H1 (cell line): ENCODE results near the gene MOCS1. TPM values are rescaled to one million over a fixed set of nuclear protein-coding genes. Genes with fewer than 3 reads are reported as not detected.
A peak's percentile ranks its signal among the peaks of the same experiment; 100 is the strongest.

Experiments
- CTCF ChIA-PET: fragments of 300-600 bp; sonication (Branson Sonifier 250); formaldehyde crosslinking; loops from one replicate; lab custom pipeline; 2021; ENCODE audit not compliant: partially characterized antibody; lab: Charles Lee
- POLR2A ChIA-PET: fragments of 300-600 bp; sonication (Branson Sonifier 250); formaldehyde crosslinking; loops from one replicate; lab custom pipeline; 2021; ENCODE audit warnings: inconsistent platforms; ENCODE audit not compliant: partially characterized antibody; lab: Charles Lee
- DNase-seq, 2 experiments: peaks; one replicate each; pipeline versions ENCODE4 v3.0.0 to v3.0.0-alpha.2; 2010 to 2022; ENCODE audit warnings: low spot score in 2 of 2, low read depth in 1 of 2, mixed read lengths in 1 of 2
- FAIRE-seq: peaks from 2 replicates; lab custom pipeline; 2011; peaks lifted over from hg19 to GRCh38; lab: Jason Lieb, UNC
- H2AFZ ChIP-seq: 2 replicates; pipeline ENCODE4 v1.8.1; 2012; ENCODE audit warnings: low read length, inconsistent platforms
- H2AK5ac ChIP-seq: 2 replicates; pipeline ENCODE4 v1.6.1; 2013; ENCODE audit warnings: low read depth, low read length
- H2BK120ac ChIP-seq: replicated peaks from 2 replicates; pipeline ENCODE3; 2013; ENCODE audit warnings: low read depth, low read length, inconsistent platforms
- H2BK12ac ChIP-seq: 2 replicates; pipeline ENCODE4 v1.6.1; 2013; ENCODE audit warnings: low read depth, low read length
- H2BK15ac ChIP-seq: 2 replicates; pipeline ENCODE4 v1.6.1; 2013; ENCODE audit warnings: low read length
- H2BK20ac ChIP-seq: 2 replicates; pipeline ENCODE4 v1.6.1; 2013; ENCODE audit warnings: low read length
- H2BK5ac ChIP-seq: 2 replicates; pipeline ENCODE4 v1.6.1; 2013; ENCODE audit warnings: low read depth, low read length
- H3K14ac ChIP-seq: 2 replicates; pipeline ENCODE4 v1.6.1; 2013; ENCODE audit warnings: inconsistent platforms; ENCODE audit not compliant: insufficient read length
- H3K18ac ChIP-seq: 2 replicates; pipeline ENCODE4 v1.6.1; 2013; ENCODE audit warnings: low read length; ENCODE audit errors: extremely low read depth
- H3K23ac ChIP-seq: 2 replicates; pipeline ENCODE4 v1.6.1; 2013; ENCODE audit warnings: inconsistent platforms; ENCODE audit not compliant: insufficient read length
- H3K23me2 ChIP-seq: 2 replicates; pipeline ENCODE4 v1.6.1; 2013; ENCODE audit warnings: low read depth, low read length
- H3K27ac ChIP-seq: 2 replicates; pipeline ENCODE4 v1.6.1; 2011; ENCODE audit warnings: low read depth, low read length, inconsistent platforms
- H3K27me3 ChIP-seq, 4 experiments: replicated peaks in 1 of 4; 1 replicate in 1 of 4; 2 replicates in 3 of 4; pipeline versions ENCODE4 v1.6.1 to v1.8.1; 2011 to 2013; ENCODE audit warnings: low read length in 3 of 4, mild to moderate bottlenecking in 3 of 4, inconsistent platforms in 2 of 4, mixed read lengths in 2 of 4, moderate library complexity in 1 of 4; ENCODE audit not compliant: control insufficient read depth in 3 of 4, insufficient read depth in 3 of 4; ENCODE audit errors: extremely low read depth in 1 of 4
- H3K36me3 ChIP-seq, 4 experiments: 2 replicates each; pipeline versions ENCODE4 v1.6.1 to v1.8.1; 2011 to 2013; ENCODE audit warnings: mild to moderate bottlenecking in 4 of 4, low read length in 3 of 4, moderate library complexity in 2 of 4, control low read depth in 1 of 4, inconsistent platforms in 1 of 4; ENCODE audit not compliant: insufficient read depth in 4 of 4, control insufficient read depth in 2 of 4
- H3K4ac ChIP-seq: replicated peaks from 2 replicates; pipeline ENCODE3; 2013; ENCODE audit warnings: low read length, low read depth, mixed read lengths, inconsistent platforms; ENCODE audit not compliant: insufficient read length
- H3K4me1 ChIP-seq, 4 experiments: replicated peaks in 1 of 4; 1 replicate in 1 of 4; 2 replicates in 3 of 4; pipeline versions ENCODE4 v1.6.1 to v1.8.1; 2011 to 2013; ENCODE audit warnings: low read length in 3 of 4, inconsistent platforms in 2 of 4, mixed read lengths in 1 of 4; ENCODE audit not compliant: insufficient read depth in 4 of 4, control insufficient read depth in 3 of 4
- H3K4me2 ChIP-seq, 2 experiments: 2 replicates each; pipeline versions ENCODE4 v1.6.1 to v1.8.1; 2011 to 2013; ENCODE audit warnings: low read depth in 2 of 2, low read length in 2 of 2, control low read depth in 1 of 2, inconsistent platforms in 1 of 2, mild to moderate bottlenecking in 1 of 2; ENCODE audit not compliant: insufficient read depth in 1 of 2
- H3K4me3 ChIP-seq, 4 experiments: fragments of 200-600, 300-600 bp in 1 of 4; sonication (generic), shearing (Covaris generic), sonication (Bioruptor Twin) in 1 of 4; 2 replicates each; pipeline versions ENCODE4 v1.5.1 to v1.8.1; 2011 to 2016; ENCODE audit warnings: low read length in 4 of 4, low read depth in 3 of 4, control low read depth in 2 of 4, inconsistent platforms in 2 of 4, mild to moderate bottlenecking in 2 of 4, mixed read lengths in 1 of 4, moderate library complexity in 1 of 4; ENCODE audit not compliant: insufficient read depth in 2 of 4; ENCODE audit errors: extremely low read depth in 1 of 4
- H3K56ac ChIP-seq: replicated peaks from 2 replicates; pipeline ENCODE3; 2013; ENCODE audit warnings: low read depth, mild to moderate bottlenecking, mixed read lengths, low read length, inconsistent platforms; ENCODE audit not compliant: insufficient read length
- H3K79me1 ChIP-seq: 2 replicates; pipeline ENCODE4 v1.6.1; 2013; ENCODE audit warnings: low read depth, low read length, control low read depth
- H3K79me2 ChIP-seq, 2 experiments: 2 replicates each; pipeline versions ENCODE4 v1.6.1 to v1.8.1; 2012 to 2013; ENCODE audit warnings: low read length in 2 of 2, mild to moderate bottlenecking in 2 of 2, inconsistent platforms in 1 of 2; ENCODE audit not compliant: insufficient read depth in 2 of 2, control insufficient read depth in 1 of 2
- H3K9ac ChIP-seq, 4 experiments: replicated peaks in 1 of 4; 1 replicate in 1 of 4; 2 replicates in 3 of 4; pipeline versions ENCODE4 v1.6.1 to v1.8.1; 2011 to 2013; ENCODE audit warnings: low read depth in 3 of 4, low read length in 3 of 4, control low read depth in 2 of 4, mild to moderate bottlenecking in 2 of 4, moderate library complexity in 2 of 4, inconsistent platforms in 1 of 4; ENCODE audit errors: extremely low read depth in 1 of 4
- H3K9me3 ChIP-seq, 2 experiments: 2 replicates each; pipeline versions ENCODE4 v1.6.1 to v1.8.1; 2012 to 2013; ENCODE audit warnings: mild to moderate bottlenecking in 2 of 2, moderate library complexity in 2 of 2, control low read depth in 1 of 2, inconsistent platforms in 1 of 2, low read depth in 1 of 2, low read length in 1 of 2, mixed read lengths in 1 of 2; ENCODE audit not compliant: insufficient read depth in 2 of 2
- H4K20me1 ChIP-seq, 2 experiments: replicated peaks in 1 of 2; 2 replicates each; pipeline versions ENCODE3 to v1.8.1; 2011 to 2013; ENCODE audit warnings: inconsistent platforms in 2 of 2, low read length in 2 of 2, mild to moderate bottlenecking in 1 of 2; ENCODE audit not compliant: insufficient read depth in 2 of 2, control insufficient read depth in 1 of 2
- H4K5ac ChIP-seq: 2 replicates; pipeline ENCODE4 v1.6.1; 2013; ENCODE audit warnings: low read length, low read depth, mixed read lengths, inconsistent platforms; ENCODE audit not compliant: insufficient read length
- H4K8ac ChIP-seq: 2 replicates; pipeline ENCODE4 v1.8.0; 2013; ENCODE audit warnings: mild to moderate bottlenecking, moderate library complexity, low read length, inconsistent platforms; ENCODE audit not compliant: insufficient read depth; ENCODE audit errors: extremely low read depth
- H4K91ac ChIP-seq: replicated peaks from 2 replicates; pipeline ENCODE3; 2013; ENCODE audit warnings: low read length, mixed read lengths, inconsistent platforms; ENCODE audit not compliant: insufficient read length
- EP300 ChIP-seq, 2 experiments: IDR thresholded peaks; 1 replicate in 1 of 2; 2 replicates in 1 of 2; pipeline ENCODE4 v1.6.1; 2011 to 2012; ENCODE audit warnings: low read depth in 2 of 2, low read length in 2 of 2, mild to moderate bottlenecking in 2 of 2, borderline replicate concordance in 1 of 2, inconsistent platforms in 1 of 2, moderate library complexity in 1 of 2
- WGBS, 2 experiments: shearing (Covaris generic) in 1 of 2; methylation state at CpG; one replicate each; pipeline versions ENCODE4 v1.1.6 to v1.1.7; 2013 to 2015; ENCODE audit warnings: low lambda C conversion rate in 2 of 2, mixed read lengths in 2 of 2, inconsistent platforms in 1 of 2, low coverage in 1 of 2, missing lambda C conversion rate in 1 of 2; ENCODE audit not compliant: insufficient replicate concordance in 2 of 2, insufficient coverage in 1 of 2, insufficient read length in 1 of 2; ENCODE audit errors: extremely low coverage in 1 of 2, missing lambda C conversion rate in 1 of 2; 5-methylcytosine and 5-hydroxymethylcytosine counted together
- polyA plus RNA-seq, 7 experiments: library from polyadenylated mRNA; depleted of rRNA in 3 of 7; stranded (reverse) in 5 of 7; unstranded in 2 of 7; fragments of >200 nt in 5 of 7; fragments of 200-250 nt in 2 of 7; gene quantifications; 1 replicate in 5 of 7; 2 replicates in 1 of 7; 4 replicates in 1 of 7; pipeline versions ENCODE4 v1.2.1 to v1.2.3, GENCODE V29; 2011 to 2013; ENCODE audit warnings: missing spikeins in 2 of 7, mixed read lengths in 2 of 7
- total RNA-seq: library from RNA; stranded (reverse); fragmentation: NEBNext Ultra II Directional; extraction: Animal tissue kit (Norgen Biotek cat#: 25700); gene quantifications from 2 replicates; pipeline ENCODE4 v1.2.1, GENCODE V29; 2021
- TF ChIP-seq, protein P1 (sequence below), 3 experiments: IDR thresholded peaks; 1 replicate in 2 of 3; 2 replicates in 1 of 3; pipeline versions ENCODE4 v1.5.1 to v1.6.1; 2011; ENCODE audit warnings: low read length in 3 of 3, mild to moderate bottlenecking in 3 of 3, inconsistent platforms in 2 of 3, low read depth in 1 of 3, moderate library complexity in 1 of 3; ENCODE audit not compliant: insufficient read depth in 1 of 3; ENCODE audit errors: control extremely low read depth in 1 of 3

MOCS1 gene
- total and polyA plus RNA-seq, 2 of the 8 experiments (the other 6 are each of a cell fraction or from before 2014, with no cell fraction given): 13.4 to 19.7 TPM

DNA sequence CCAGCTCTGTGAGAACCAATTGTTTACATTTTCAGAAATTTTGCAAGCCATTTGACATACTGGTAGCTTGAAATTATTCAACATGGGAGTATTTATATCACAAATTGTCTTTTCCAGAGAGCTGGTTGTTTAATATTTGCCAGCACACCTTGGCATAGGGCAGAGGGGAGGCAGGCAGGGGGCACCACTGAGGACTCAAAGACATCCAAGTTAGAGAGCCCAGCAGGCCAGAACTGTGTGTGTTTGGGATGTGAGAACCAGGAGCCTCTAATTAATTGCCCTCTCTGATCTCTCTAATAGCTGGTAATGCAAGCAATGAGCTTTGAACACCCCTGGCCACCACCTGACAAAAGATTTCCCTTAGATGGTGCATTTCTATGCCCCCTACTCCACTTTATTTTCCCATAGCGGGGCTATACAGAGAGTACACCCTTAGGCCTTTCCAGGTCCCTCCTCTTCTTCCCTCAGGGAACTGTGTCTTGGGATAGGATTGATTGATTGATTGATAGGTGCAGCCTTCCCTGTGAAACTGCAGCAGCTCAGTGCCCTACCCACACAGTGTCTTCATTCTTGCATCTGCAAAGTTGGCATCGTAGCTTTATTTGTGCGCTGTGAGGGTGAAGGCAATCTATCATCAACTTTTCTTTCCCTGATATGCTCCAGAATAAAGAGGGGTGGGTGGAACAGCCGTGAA is 29.2 kb downstream of the MOCS1 start:
- Histone ChIP-seq H3K4me1 (peaks cover 0 to 2% (median 0%) of the 10 kb centered on the region in 4 experiments; a peak in 1 of 7 replicates), H4K5ac (no peak overlapping the region), H3K9ac (no peak overlapping the region), H3K4me2 (no peak overlapping the region), H3K14ac (no peak overlapping the region), H3K56ac (no peak overlapping the region), H3K36me3 (peaks cover 0 to 4% (median under 1%) of the 10 kb centered on the region in 4 experiments; a peak in 3 of 8 replicates), H4K8ac (no peak overlapping the region; the same call in 1 of the 2 replicates), H3K23ac (no peak overlapping the region), H4K20me1 (no peaks in the 10 kb centered on the region), H3K9me3 (no peaks in the 10 kb centered on the region), H2BK20ac (no peak overlapping the region), H3K4me3 (no peak overlapping the region), H3K27ac (no peak overlapping the region), H2BK120ac (no peak overlapping the region), H3K18ac (no peak overlapping the region), H2AFZ (no peak overlapping the region), H2BK5ac (no peak overlapping the region), H3K23me2 (no peaks in the 10 kb centered on the region), H2BK15ac (no peak overlapping the region), H4K91ac (no peak overlapping the region), H2AK5ac (no peak overlapping the region), H2BK12ac (no peak overlapping the region), H3K27me3 (0 out of 7 replicates have a peak, but pooled peaks cover 0 to 2% (median 0%) of the 10 kb centered on the region in 4 experiments), H3K79me1 (no peaks in the 10 kb centered on the region), H3K4ac (no peak overlapping the region), H3K79me2 (no peaks in the 10 kb centered on the region)
- POLR2A ChIA-PET: interaction anchor here (0.6 to 2.0 kb wide), 3 partner anchors 10 to 108 kb away, joined by 3 to 6 read pairs (median 5); no protein-coding TSS in a partner anchor
- FAIRE-seq (no peak), DNase-seq (no peak)
- no peak for TF ChIP-seq EP300 (IDR thresholded peaks at IDR 0.05; ENCODE audit: borderline replicate concordance in 1 of 2, low read depth in 2 of 2, low read length in 2 of 2)
- TF ChIP-seq, protein P1, sequence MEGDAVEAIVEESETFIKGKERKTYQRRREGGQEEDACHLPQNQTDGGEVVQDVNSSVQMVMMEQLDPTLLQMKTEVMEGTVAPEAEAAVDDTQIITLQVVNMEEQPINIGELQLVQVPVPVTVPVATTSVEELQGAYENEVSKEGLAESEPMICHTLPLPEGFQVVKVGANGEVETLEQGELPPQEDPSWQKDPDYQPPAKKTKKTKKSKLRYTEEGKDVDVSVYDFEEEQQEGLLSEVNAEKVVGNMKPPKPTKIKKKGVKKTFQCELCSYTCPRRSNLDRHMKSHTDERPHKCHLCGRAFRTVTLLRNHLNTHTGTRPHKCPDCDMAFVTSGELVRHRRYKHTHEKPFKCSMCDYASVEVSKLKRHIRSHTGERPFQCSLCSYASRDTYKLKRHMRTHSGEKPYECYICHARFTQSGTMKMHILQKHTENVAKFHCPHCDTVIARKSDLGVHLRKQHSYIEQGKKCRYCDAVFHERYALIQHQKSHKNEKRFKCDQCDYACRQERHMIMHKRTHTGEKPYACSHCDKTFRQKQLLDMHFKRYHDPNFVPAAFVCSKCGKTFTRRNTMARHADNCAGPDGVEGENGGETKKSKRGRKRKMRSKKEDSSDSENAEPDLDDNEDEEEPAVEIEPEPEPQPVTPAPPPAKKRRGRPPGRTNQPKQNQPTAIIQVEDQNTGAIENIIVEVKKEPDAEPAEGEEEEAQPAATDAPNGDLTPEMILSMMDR (IDR thresholded peaks at IDR 0.05; ENCODE audit: control extremely low read depth in 1 of 3, insufficient read depth in 1 of 3, low read depth in 1 of 3, low read length in 3 of 3): peak in 2 of 3 experiments; percentile 14 to 17; a peak in 1 of 4 replicates
- WGBS, 2 experiments: 80% methylated on average over 4 of the region's 4 CpGs; no CpG with 5 or more reads in 1 of the 2 experiments
- CTCF ChIA-PET: interaction anchor here (0.6 to 4.5 kb wide), 13 partner anchors 10 to 1298 kb away, joined by 3 to 30 read pairs (median 3); no protein-coding TSS in a partner anchor
